ENCODE results near the gene ADAP2.

DNA sequence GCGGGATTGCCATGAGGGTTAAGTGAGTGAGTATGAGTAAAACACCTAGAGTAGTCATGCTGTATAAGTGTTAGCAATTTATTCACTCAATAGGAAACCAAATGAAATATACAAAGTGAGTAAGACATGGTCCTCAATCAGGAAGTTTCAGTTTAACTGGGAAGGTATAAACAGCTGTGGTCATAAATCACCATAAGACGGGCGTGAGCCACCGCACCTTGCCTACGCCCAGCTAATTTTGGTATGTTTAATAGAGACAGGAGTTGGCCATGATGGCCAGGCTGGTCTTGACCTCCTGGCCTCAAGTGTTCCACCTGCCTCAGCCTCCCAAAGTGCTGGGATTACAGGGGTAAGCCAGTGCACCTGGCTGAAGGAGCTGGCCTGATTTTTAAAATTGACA, 76.1 kb downstream of the ADAP2 start:
- TF ChIP-seq, protein P1, sequence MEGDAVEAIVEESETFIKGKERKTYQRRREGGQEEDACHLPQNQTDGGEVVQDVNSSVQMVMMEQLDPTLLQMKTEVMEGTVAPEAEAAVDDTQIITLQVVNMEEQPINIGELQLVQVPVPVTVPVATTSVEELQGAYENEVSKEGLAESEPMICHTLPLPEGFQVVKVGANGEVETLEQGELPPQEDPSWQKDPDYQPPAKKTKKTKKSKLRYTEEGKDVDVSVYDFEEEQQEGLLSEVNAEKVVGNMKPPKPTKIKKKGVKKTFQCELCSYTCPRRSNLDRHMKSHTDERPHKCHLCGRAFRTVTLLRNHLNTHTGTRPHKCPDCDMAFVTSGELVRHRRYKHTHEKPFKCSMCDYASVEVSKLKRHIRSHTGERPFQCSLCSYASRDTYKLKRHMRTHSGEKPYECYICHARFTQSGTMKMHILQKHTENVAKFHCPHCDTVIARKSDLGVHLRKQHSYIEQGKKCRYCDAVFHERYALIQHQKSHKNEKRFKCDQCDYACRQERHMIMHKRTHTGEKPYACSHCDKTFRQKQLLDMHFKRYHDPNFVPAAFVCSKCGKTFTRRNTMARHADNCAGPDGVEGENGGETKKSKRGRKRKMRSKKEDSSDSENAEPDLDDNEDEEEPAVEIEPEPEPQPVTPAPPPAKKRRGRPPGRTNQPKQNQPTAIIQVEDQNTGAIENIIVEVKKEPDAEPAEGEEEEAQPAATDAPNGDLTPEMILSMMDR (IDR thresholded peaks at IDR 0.05), result no peak
- no peak for TF ChIP-seq POLR2A (IDR thresholded peaks at IDR 0.05)

All from thyroid gland (tissue), 4 donors.